Pulmonary artery endothelial cell (primary cell): ENCODE data around the gene SLC35F3. TPM values are rescaled to one million over a fixed set of nuclear protein-coding genes. Genes with fewer than 3 reads are reported as not detected.

Experiments used
- DNase-seq: peaks from one replicate; pipeline ENCODE4 v3.0.0-alpha.2; 2011; ENCODE audit warnings: low read depth, low spot score
- total RNA-seq: library from RNA; depleted of rRNA; stranded (reverse); fragments of >200 nt; gene quantifications from 2 replicates; pipeline ENCODE4 v1.2.3, GENCODE V29; 2014

Gene SLC35F3
- total RNA-seq, 1 donor from 2014 or later: not detected

DNA sequence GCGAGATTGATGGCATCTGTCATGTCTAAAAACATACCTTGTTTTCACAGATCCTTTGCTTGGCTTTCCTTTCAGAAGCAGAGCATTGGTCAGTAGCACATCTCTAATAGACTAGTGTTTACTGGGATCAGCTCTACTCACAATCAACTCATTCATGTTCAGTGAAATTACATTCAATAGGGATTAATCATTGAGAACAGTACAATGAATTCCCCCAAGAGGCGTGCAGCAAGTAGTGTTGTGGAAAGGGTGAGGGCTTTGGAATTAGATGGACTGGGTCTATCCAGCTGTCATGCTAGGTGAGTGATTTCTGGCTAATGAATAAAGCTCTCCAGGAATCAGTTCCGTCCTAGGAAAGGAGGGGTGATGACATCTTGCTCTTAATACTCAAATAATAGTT is 313.6 kb downstream of the SLC35F3 start:
- DNase-seq: no peak

- no peak for DNase-seq
These were observed 315.2 kb downstream of the SLC35F3 start for GRCh38 chr1:234219711-234220110.

DNA sequence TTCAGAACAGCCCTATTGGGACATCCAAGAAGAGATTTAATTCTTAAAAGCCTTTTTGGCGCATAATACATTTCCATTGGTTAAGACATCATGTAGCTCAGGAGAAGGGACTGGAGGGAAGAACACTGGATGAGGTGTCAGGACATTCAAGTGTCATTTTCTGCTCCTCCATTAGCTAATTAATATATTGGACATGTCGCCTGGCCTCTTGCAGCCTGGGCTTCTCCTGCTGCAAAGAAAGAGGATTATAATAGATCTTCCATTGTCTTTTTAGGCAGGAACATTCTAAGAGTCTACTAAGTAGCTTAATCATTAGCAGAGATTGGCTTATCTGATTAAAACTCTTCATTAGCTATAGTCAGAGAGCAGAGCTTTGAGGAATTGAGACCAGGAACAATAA is 317.1 kb downstream of the SLC35F3 start:
- no peak for DNase-seq

DNA sequence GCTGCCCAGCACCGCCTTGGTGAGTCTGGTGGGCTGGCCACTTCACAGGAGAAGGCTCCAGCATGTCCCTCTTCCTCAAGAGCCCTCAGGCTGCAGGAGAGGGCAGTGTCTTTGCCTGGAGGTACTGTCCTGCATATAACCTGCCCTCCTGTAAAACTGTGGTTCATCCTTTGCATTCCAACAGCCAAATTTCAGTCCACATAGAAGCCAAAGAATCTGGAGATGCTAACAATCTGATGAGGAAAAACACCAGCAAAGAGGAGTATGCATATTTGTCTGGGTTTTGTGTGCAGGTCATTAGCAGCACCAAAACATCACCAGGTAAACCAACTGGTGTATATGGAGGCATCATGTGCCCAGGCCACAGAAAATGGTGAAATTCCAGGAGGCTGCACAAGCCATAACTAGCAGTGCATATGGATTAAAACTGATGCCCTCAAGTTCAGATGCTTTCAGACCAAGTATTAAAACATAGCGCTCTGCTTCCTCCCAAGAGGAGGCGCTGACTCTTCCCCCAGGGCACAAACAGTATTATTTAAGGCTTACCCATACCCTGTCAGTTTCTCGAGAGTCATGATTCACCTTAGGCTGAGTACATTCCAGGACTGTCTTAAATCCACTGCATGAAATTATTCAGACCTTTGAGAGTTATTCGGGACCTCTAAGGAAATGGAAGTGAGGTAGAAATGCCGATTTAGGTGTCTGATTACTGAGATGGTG is 318.2 kb downstream of the SLC35F3 start:
- DNase-seq: no peak

GRCh38 chr1:234226113-234226818 is 321.8 kb downstream of the SLC35F3 start:
- no peak for DNase-seq

GRCh38 chr1:234226819-234227165 is 322.3 kb downstream of the SLC35F3 start:
- DNase-seq: no peak

- no peak for DNase-seq
These were observed 325.3 kb downstream of the SLC35F3 start for GRCh38 chr1:234229581-234230387.

DNA sequence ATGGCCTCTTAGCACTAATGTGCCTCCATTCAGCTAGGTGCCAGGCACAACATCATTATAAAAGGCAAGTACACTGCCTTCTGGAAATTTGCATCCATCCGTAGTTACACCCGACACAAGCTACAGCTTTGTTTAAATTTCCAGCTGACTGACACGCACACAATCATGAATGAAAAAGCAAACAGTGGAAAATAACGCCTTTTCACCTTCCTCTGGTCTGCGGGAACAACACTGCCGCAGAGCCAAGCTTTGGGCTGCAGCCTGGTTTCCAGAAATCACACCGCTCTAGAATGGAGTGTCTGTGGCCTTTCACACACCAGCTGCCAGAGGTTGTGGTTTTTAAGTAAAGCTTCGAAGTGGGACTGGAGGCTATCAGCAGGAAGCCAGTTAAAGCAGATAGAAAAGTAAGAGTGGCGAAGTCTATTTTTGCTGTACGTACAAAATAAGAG is 326.0 kb downstream of the SLC35F3 start:
- DNase-seq: no peak

DNA sequence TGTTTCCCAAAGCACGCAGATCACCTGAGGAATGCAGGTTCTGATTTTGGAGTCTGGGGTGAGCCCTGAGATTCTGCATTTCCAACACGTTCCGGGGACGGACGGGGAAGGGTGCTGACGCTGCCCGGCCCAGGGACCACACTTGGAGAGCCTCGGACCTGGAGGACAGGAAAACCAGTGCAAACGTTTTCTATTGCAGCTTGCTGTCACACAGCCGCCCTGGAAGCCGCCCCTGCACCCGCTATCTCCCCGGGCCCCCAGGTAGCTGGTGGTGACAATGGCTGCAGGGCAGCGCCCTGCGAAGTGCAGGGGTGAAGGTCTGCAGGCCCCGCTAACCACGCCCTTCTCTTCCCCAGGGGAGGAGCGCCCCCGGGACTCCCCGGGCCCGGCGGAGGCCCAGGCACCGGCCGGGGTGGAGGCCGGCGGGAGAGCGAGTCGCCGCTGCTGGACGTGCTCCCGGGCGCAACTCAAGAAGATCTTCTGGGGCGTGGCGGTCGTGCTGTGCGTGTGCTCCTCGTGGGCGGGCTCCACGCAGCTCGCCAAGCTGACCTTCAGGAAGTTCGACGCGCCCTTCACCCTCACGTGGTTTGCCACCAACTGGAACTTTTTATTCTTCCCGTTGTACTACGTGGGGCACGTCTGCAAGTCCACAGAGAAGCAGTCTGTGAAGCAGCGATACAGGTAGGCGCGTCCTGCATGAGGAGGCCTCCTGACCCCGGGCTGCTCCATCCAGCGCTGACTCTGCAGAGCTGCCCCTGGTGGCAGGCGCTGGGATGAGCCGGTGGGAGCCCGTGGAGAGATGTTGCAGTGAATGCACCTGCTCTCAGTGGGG is 326.8 kb downstream of the SLC35F3 start:
- no peak for DNase-seq

- no peak for DNase-seq
These were observed 327.4 kb downstream of the SLC35F3 start for GRCh38 chr1:234231893-234232276.

GRCh38 chr1:234234199-234234598 is 329.7 kb downstream of the SLC35F3 start:
- no peak for DNase-seq

DNA sequence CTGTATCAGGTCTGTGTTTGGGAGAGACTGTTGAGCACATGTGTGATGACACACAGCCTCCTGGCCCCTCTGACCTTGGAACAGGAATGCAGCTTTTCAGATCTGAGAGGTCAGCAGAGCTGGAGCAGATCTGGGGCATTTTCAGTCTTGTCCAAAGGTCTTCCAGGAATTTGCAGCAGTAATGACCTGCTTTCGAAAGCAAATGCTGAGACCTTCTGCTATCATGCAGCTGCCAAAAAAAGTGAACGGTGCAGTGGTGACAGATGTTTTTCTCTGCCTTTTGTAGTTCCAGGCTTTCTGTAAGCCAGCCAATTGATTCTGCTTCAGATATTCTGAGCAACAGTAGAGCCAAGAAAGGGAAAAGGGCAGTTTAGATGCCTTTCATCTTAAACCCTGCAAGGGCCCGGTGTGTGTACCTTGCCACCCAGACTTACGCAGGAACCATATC is 331.0 kb downstream of the SLC35F3 start:
- no peak for DNase-seq

GRCh38 chr1:234237393-234237792 is 332.9 kb downstream of the SLC35F3 start:
- DNase-seq: no peak

DNA sequence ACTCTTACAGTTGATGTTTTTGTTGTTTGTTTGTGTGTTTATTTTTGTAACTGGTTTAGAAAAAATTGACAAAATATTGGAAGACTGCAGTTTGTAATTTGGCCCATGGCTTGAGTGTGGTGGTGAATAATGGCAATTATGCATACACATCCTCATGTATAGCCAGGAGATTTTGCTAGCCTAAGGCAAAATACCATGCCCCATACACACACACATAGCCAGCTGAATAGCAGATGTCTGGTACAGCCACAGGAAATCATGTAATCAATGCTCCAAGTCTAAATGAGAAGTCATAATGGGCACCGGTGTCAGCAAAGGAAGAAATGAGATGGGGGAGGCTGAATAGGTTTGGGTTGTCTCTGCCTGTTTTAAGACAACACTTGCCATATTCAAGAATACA is 333.6 kb downstream of the SLC35F3 start:
- DNase-seq: no peak

GRCh38 chr1:234239515-234239914 is 335.0 kb downstream of the SLC35F3 start:
- DNase-seq: no peak

GRCh38 chr1:234239936-234240335 is 335.5 kb downstream of the SLC35F3 start:
- DNase-seq: no peak

DNA sequence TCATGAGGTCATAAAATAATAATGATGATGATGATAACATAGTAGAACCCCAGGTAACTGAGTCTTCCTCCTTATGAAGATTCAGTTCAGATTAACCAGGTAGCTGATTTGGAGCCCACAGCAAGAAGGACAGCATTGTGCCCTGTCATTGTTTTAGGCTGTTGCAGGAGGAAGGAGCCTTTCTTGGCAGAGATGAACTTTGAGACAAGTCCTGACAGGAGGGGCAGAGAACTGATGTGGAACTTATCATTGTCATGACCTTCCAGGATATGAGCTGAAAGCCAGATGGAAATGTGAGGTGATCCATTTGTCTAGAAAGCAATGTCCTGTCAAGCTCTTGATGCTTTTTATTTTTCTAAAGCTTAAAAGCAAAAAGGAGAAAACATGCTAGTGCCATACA is 336.2 kb downstream of the SLC35F3 start:
- DNase-seq: no peak

GRCh38 chr1:234241941-234242490 is 337.5 kb downstream of the SLC35F3 start:
- DNase-seq: no peak

DNA sequence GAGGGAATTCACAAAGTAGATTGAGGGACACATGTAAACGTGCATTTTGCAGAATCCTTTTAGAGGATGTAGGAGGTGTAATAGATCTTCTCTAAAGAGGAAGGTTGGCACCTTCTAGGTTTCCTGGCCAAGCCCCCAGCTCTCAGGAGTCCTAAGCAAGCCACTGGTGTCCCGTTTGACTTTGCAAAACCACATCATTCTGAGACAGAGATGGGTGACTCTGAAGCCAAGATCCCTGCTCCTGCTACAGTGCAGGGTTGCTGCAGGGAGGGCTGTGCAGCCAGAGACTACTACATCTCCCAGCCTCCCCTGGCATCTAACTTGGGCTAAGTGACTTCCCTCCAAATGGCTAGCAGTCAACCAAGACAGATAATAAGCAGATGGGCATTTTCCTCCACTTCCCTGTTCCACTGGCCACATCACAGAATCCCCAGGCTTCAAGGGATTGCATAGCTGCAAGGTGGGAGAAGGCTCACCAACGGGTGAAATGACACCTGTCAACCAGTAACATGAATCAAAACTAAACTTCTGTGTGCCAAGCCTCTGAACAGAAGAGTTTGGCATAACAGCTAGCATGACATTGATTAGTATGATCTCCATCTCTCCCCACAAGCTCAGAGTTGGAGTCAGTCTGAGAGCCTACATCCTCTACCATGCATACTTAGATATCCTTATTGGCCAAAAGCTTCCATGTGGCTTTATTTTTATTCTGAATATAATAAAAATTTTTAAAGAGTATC is 339.2 kb downstream of the SLC35F3 start:
- DNase-seq: no peak

- DNase-seq: no peak
These were observed 340.0 kb downstream of the SLC35F3 start for GRCh38 chr1:234244482-234244881.
